GM23248 (cell line): Measurements from ENCODE around the gene NF1. TPM values are rescaled to one million over a fixed set of nuclear protein-coding genes. Genes with fewer than 3 reads are reported as not detected.

Experiments used
- DNase-seq: peaks from one replicate; pipeline ENCODE4 v3.0.0-alpha.2; 2015
- H2AFZ ChIP-seq: fragments of 200-600 bp; sonication (generic); 2 replicates; pipeline ENCODE4 v1.6.1; 2016; ENCODE audit warnings: antibody characterized with exemption
- H3F3A ChIP-seq: fragments of 200-600 bp; sonication (generic); 2 replicates; pipeline ENCODE4 v1.6.1; 2016; ENCODE audit warnings: mild to moderate bottlenecking, antibody characterized with exemption, mixed run types; ENCODE audit not compliant: insufficient read depth
- H3K27ac ChIP-seq: fragments of 200-600 bp; sonication (generic); 2 replicates; pipeline ENCODE4 v1.5.1; 2016; ENCODE audit warnings: mild to moderate bottlenecking
- H3K27me3 ChIP-seq: fragments of 200-600 bp; sonication (generic); replicated peaks from 2 replicates; pipeline ENCODE4 v1.6.1; 2016; ENCODE audit warnings: mild to moderate bottlenecking; ENCODE audit not compliant: insufficient read depth
- H3K36me3 ChIP-seq: fragments of 200-600 bp; sonication (generic); 2 replicates; pipeline ENCODE4 v1.6.1; 2016; ENCODE audit warnings: low read depth, mild to moderate bottlenecking
- H3K4me1 ChIP-seq: fragments of 200-600 bp; sonication (generic); 2 replicates; pipeline ENCODE4 v1.6.1; 2016; ENCODE audit warnings: mild to moderate bottlenecking; ENCODE audit not compliant: insufficient read depth
- H3K4me2 ChIP-seq: fragments of 200-600 bp; sonication (generic); one replicate; pipeline ENCODE4 v1.6.1; 2016; ENCODE audit warnings: mild to moderate bottlenecking; ENCODE audit not compliant: unreplicated experiment
- H3K4me3 ChIP-seq: fragments of 200-600 bp; sonication (generic); 2 replicates; pipeline ENCODE4 v1.5.1; 2016; ENCODE audit warnings: mild to moderate bottlenecking
- H3K79me2 ChIP-seq: fragments of 200-600 bp; sonication (generic); 2 replicates; pipeline ENCODE4 v1.6.1; 2016; ENCODE audit warnings: mild to moderate bottlenecking; ENCODE audit not compliant: insufficient read depth
- H3K9ac ChIP-seq: fragments of 200-600 bp; sonication (generic); 2 replicates; pipeline ENCODE4 v1.6.1; 2016; ENCODE audit warnings: mild to moderate bottlenecking
- H3K9me2 ChIP-seq: fragments of 200-600 bp; sonication (generic); 2 replicates; pipeline ENCODE4 v1.6.1; 2016; ENCODE audit warnings: mixed run types, mild to moderate bottlenecking, moderate library complexity; ENCODE audit not compliant: insufficient read depth
- H3K9me3 ChIP-seq: fragments of 200-600 bp; sonication (generic); one replicate; pipeline ENCODE4 v1.6.1; 2017; ENCODE audit warnings: low read depth
- H4K20me1 ChIP-seq: fragments of 200-600 bp; sonication (generic); 2 replicates; pipeline ENCODE4 v1.6.0; 2016; ENCODE audit not compliant: insufficient read depth
- EZH2 ChIP-seq: fragments of 200-600 bp; sonication (generic); IDR thresholded peaks from 2 replicates; pipeline ENCODE4 v1.6.1; 2018; ENCODE audit warnings: antibody characterized with exemption, mild to moderate bottlenecking; ENCODE audit not compliant: insufficient read depth, poor library complexity, severe bottlenecking
- EZH2phosphoT487 ChIP-seq: fragments of 200-600 bp; sonication (generic); IDR thresholded peaks from 2 replicates; pipeline ENCODE4 v1.6.1; 2018; ENCODE audit warnings: antibody characterized with exemption, moderate library complexity, mild to moderate bottlenecking, low read depth; ENCODE audit not compliant: insufficient read depth
- WGBS, 2 experiments: methylation state at CpG; one replicate each; pipeline ENCODE4 v1.1.6; 2015 to 2017; ENCODE audit warnings: low lambda C conversion rate in 2 of 2, low coverage in 1 of 2; ENCODE audit errors: missing lambda C conversion rate in 2 of 2; 5-methylcytosine and 5-hydroxymethylcytosine counted together
- in situ Hi-C: fragments of 300-500 bp; cut with MboI; formaldehyde crosslinking; loops from 2 replicates; pipeline ENCODE4 v1.15.0; 2020
- polyA plus RNA-seq: library from polyadenylated mRNA; unstranded; fragments of >200 nt; fragmentation: Nextera tagmentation; extraction: Ambion mirVana; gene quantifications from 2 replicates; pipeline ENCODE4 v1.2.1, GENCODE V29; 2016
- total RNA-seq: library from RNA; depleted of rRNA; stranded (reverse); fragments of >200 nt; shearing (Covaris generic); gene quantifications from 2 replicates; pipeline ENCODE4 v1.2.3, GENCODE V29; 2014

The NF1 gene
- total and polyA plus RNA-seq, 2 experiments from 2014 or later: 6.1 to 24.4 TPM

DNA sequence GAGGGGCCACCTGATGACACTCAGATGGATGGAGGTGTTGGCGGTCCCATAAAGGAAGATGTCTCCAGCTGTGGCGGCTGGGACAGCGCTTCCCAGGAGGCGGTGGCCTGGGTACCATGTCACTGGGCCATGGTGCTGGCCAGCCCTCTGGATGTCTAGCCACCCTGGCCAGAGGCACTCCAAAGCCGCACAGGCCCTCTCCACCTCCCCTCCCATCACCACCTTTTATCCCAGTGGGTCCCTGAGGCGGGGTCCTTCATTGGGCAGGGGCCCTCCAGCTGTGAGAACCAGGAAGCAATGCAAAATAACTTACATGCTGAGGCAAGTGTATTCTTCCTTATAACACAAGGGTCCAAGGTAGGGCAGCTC lies 319.8 kb downstream of the NF1 start:
- H3K79me2 ChIP-seq: no peaks in the 10 kb centered on the region
- H4K20me1 ChIP-seq: no peaks in the 10 kb centered on the region
- in situ Hi-C loops: no loop called here
- H2AFZ ChIP-seq: no peak overlapping the region
- no peaks in the 10 kb centered on the region for H3K27me3 ChIP-seq
- WGBS, 2 experiments: 73 to 78% methylated on average over 6 of the region's 6 CpGs
- TF ChIP-seq EZH2: no peak
- TF ChIP-seq EZH2phosphoT487: no peak
- H3F3A ChIP-seq: peaks cover 5% of the 10 kb centered on the region; the same call in 1 of the 2 replicates
- H3K9me3 ChIP-seq: no peaks in the 10 kb centered on the region
- no peak overlapping the region for H3K4me3 ChIP-seq
- no peaks in the 10 kb centered on the region for H3K36me3 ChIP-seq
- no peak overlapping the region for H3K4me2 ChIP-seq
- H3K27ac ChIP-seq: no peak overlapping the region
- H3K4me1 ChIP-seq: peaks cover 5% of the 10 kb centered on the region; the same call in 1 of the 2 replicates
- no peak for DNase-seq
- no peak overlapping the region for H3K9ac ChIP-seq
- H3K9me2 ChIP-seq: no peaks in the 10 kb centered on the region

GRCh38 chr17:31415004-31415454 lies 320.3 kb downstream of the NF1 start:
- peaks cover 5% of the 10 kb centered on the region; the same call in 1 of the 2 replicates for H3K4me1 ChIP-seq
- H3K4me3 ChIP-seq: no peak overlapping the region
- 61 to 68% methylated on average over 6 to 7 of the region's 7 CpGs for WGBS, 2 experiments
- H3K79me2 ChIP-seq: no peaks in the 10 kb centered on the region
- H3K36me3 ChIP-seq: no peaks in the 10 kb centered on the region
- H4K20me1 ChIP-seq: no peaks in the 10 kb centered on the region
- no peaks in the 10 kb centered on the region for H3K9me3 ChIP-seq
- H2AFZ ChIP-seq: no peak overlapping the region
- in situ Hi-C loops: no loop called here
- H3K4me2 ChIP-seq: no peak overlapping the region
- TF ChIP-seq EZH2 (no peak), EZH2phosphoT487 (no peak)
- H3F3A ChIP-seq: peaks cover 5% of the 10 kb centered on the region; the same call in 1 of the 2 replicates
- H3K9ac ChIP-seq: no peak overlapping the region
- H3K27me3 ChIP-seq: no peaks in the 10 kb centered on the region
- no peak overlapping the region for H3K27ac ChIP-seq
- H3K9me2 ChIP-seq: no peaks in the 10 kb centered on the region
- DNase-seq: no peak

- H4K20me1 ChIP-seq: no peaks in the 10 kb centered on the region
- H2AFZ ChIP-seq: no peak overlapping the region
- peaks cover 5% of the 10 kb centered on the region; the same call in 1 of the 2 replicates for H3F3A ChIP-seq
- H3K9me2 ChIP-seq: no peaks in the 10 kb centered on the region
- no peak for TF ChIP-seq EZH2phosphoT487
- no peak for TF ChIP-seq EZH2
- no peak overlapping the region for H3K4me3 ChIP-seq
- H3K9ac ChIP-seq: no peak overlapping the region
- DNase-seq: no peak
- no peaks in the 10 kb centered on the region for H3K79me2 ChIP-seq
- H3K27ac ChIP-seq: no peak overlapping the region
- no peaks in the 10 kb centered on the region for H3K36me3 ChIP-seq
- no peaks in the 10 kb centered on the region for H3K9me3 ChIP-seq
- peaks cover 5% of the 10 kb centered on the region; the same call in 1 of the 2 replicates for H3K4me1 ChIP-seq
- WGBS, 2 experiments: 76 to 82% methylated on average over 20 to 22 of the region's 22 CpGs
- H3K4me2 ChIP-seq: no peak overlapping the region
- peaks cover 5% of the 10 kb centered on the region for H3K27me3 ChIP-seq
- in situ Hi-C loops: no loop called here
Observed at GRCh38 chr17:31415640-31416502, 321.1 kb downstream of the NF1 start.

DNA sequence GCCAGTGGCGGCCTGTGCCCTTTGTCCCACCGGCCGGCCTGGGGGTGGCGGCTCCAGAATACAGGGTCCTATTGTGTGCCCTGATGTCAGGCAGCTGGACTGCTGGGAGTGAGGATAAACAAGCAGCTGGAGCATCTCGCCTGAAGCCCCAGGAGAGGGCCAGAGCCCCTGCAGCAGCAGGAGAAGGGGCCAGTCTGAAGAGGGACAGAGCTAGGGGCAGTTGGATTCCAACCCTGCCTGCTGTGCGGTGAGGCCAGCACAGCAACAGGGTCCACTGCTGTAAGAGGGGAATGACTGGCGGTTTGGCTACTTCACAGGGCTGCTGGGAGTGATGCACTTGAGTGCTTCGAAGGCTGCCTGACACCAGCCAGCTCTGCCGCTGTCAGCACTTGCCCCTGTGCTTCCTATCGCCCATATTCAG lies 321.7 kb downstream of the NF1 start:
- TF ChIP-seq EZH2 (no peak), EZH2phosphoT487 (no peak)
- no peak overlapping the region for H3K27ac ChIP-seq
- no peak overlapping the region for H3K4me2 ChIP-seq
- H3K9ac ChIP-seq: no peak overlapping the region
- H3K4me3 ChIP-seq: no peak overlapping the region
- in situ Hi-C loops: no loop called here
- WGBS, 2 experiments: 70 to 73% methylated on average over 10 of the region's 10 CpGs
- H3K9me2 ChIP-seq: no peaks in the 10 kb centered on the region
- peaks cover 5% of the 10 kb centered on the region; the same call in 1 of the 2 replicates for H3K4me1 ChIP-seq
- peaks cover 5% of the 10 kb centered on the region; the same call in 1 of the 2 replicates for H3F3A ChIP-seq
- DNase-seq: no peak
- peaks cover 5% of the 10 kb centered on the region for H3K27me3 ChIP-seq
- H3K79me2 ChIP-seq: no peaks in the 10 kb centered on the region
- H3K36me3 ChIP-seq: no peaks in the 10 kb centered on the region
- H3K9me3 ChIP-seq: no peaks in the 10 kb centered on the region
- no peaks in the 10 kb centered on the region for H4K20me1 ChIP-seq
- no peak overlapping the region for H2AFZ ChIP-seq
